ENCODE results near the gene HTR2B.
"Not testable (repeated sequence)": the region's sequence is repeated elsewhere in the genome, so short reads cannot be mapped to it uniquely, and the experiment has no call there.

HTR2B gene

GRCh38 chr2:231093933-231094332, 30.9 kb downstream of the HTR2B start:
- DNase-seq (ENCODE audit: low read depth): no peak

GRCh38 chr2:231088754-231089153, 36.1 kb downstream of the HTR2B start:
- no peak for DNase-seq (ENCODE audit: low read depth)

DNA sequence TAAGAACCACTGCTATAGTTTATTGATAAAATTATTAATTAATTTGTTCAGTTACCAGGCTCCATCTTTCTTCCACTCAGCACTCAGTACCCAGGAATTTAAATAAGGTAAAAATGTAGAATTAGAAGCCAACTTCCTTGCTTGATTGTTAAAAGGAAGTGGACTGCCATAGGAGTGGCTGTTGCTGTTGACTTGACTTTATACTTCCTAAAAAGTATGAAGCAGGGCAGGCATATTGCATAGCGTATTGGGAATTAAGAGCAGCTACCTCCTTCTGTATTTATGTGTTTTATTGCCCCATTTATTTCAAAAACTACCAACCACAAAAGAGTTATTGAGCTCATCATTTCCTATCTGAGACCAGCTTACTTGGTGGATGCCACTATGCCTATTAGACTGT, 40.3 kb downstream of the HTR2B start:
- no peak for DNase-seq (ENCODE audit: low read depth)

GRCh38 chr2:231069379-231070054, 55.3 kb downstream of the HTR2B start:
- DNase-seq (ENCODE audit: low read depth): peak; percentile 18

- peak; percentile 59 for DNase-seq (ENCODE audit: low read depth)
Measured at GRCh38 chr2:231068525-231069222, 56.2 kb downstream of the HTR2B start.

- not testable (repeated sequence) for DNase-seq (ENCODE audit: low read depth)
Measured at GRCh38 chr2:231067531-231067930, 57.3 kb downstream of the HTR2B start.

DNA sequence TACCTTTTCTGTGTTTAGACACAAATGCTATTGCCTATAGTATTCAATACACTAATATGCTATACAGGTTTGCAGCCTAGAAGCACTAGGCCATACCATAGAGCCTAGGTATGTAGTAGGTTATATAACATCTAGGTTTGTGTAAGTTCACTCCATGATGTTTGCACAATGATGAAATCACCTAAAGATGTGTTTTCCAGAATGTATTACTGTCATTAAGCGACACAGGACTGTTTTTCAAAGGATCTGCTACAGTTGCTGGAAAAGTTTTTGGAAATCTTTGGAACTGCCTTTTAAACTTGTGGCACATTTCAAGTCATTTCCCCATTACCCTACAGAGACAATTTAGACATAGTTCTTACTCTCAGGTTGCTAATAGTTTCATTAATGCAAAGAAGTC, 58.9 kb downstream of the HTR2B start:
- DNase-seq (ENCODE audit: low read depth): no peak

DNA sequence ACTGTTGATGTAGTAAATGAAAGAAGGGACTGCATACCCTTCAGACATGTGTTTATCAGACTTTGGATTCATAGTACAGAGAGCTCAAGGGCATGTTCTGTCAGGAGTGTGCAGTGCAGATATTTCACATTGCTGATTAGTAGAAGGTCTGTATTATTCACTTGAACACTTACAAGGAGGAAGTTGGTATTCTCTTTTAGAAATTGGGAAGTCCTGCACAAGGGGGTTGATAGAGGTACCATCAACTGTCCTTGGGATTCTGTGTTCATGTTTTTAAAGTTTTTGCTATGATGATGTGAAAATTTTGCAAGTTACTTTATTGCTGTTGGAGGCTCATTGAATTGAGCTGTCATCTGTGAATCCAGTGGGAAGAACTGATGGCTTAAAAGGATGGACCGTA, 61.5 kb downstream of the HTR2B start:
- DNase-seq (ENCODE audit: low read depth): no peak

DNA sequence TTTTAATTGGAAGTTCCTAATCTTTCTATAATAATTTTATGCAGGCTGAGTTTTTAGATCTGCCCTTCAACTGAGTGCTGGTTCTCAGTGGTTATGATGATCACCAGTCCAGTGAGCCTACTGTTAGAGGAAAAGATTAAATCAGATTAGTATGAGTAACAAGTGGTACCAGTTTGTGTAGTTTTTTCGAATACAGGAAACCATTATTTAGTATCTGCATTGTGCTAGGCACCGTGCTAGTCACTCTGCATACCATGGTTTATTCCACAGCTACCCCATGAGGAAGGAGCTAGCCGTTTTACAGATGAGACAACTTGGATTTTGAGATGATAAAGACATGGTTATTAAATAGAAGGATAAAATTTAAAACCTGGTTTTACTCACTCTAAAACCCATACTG, 62.1 kb downstream of the HTR2B start:
- DNase-seq (ENCODE audit: low read depth): no peak

- DNase-seq (ENCODE audit: low read depth): no peak
Measured at GRCh38 chr2:231059756-231060155, 65.1 kb downstream of the HTR2B start.

DNA sequence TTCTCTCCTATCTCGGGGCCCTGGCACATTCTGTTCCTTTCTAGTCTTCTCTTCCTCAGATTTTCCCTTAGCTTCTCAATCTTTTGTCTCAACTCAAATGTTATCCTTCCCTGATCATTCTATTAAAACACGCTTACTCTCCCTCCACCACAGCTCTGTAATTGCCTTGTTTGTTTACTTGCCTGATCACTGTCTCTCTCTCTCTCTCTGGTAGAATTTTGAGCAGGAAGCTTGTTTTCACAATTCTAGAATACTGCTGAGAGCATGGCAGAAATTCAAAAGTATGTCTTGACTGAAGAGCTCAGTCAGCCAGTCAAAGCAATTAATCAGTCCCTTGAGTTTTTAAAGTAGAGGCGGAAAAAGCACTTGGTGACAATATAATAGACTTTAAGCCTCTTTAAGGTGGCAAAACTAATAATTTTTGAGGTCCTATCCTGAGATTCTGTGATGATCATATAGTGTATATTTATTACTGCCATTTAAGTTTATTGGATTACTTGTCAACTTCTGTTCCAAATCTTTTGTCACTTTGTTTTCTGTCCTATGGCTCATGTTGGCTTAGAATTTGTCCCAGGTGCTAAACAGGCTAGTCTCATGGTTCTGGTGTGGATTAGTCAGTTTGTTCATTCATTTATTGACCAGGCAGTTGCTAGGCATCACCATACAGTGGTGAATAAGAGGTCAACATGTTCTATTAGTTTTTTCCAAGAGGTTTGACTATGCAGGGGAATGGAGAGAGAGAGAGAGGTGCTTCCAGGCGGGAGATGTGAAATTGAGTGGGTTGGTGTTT, 65.9 kb downstream of the HTR2B start:
- peak; percentile 18 for DNase-seq (ENCODE audit: low read depth)

Measured in EH (cell line).